ENCODE results near the gene KYNU.
"Not testable (repeated sequence)": the region's sequence is repeated elsewhere in the genome, so short reads cannot be mapped to it uniquely, and the experiment has no call there.

Gene KYNU

DNA sequence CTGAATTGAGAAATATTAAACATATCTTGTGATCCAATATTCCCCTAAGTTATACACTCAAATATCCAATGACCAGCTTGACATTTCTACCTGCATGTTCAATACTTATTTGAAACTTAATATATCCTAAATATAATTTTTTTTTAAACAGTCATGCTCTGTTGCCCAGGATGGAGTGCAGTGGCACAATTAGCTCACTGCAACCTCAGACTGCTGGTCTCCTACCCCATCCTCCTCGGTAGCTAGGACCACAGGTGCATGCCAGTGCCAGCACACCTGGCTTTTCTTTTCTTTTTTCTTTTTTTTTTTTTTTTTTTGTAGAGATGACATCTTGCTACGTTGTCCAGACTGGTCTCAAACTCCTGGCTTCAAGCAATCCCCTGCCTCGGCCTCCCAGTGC is 4.2 kb downstream of the KYNU start:
- H3K4me3 ChIP-seq (ENCODE audit: control insufficient read depth, low read depth, low read length) = no peak overlapping the region
- TF ChIP-seq, protein P1, sequence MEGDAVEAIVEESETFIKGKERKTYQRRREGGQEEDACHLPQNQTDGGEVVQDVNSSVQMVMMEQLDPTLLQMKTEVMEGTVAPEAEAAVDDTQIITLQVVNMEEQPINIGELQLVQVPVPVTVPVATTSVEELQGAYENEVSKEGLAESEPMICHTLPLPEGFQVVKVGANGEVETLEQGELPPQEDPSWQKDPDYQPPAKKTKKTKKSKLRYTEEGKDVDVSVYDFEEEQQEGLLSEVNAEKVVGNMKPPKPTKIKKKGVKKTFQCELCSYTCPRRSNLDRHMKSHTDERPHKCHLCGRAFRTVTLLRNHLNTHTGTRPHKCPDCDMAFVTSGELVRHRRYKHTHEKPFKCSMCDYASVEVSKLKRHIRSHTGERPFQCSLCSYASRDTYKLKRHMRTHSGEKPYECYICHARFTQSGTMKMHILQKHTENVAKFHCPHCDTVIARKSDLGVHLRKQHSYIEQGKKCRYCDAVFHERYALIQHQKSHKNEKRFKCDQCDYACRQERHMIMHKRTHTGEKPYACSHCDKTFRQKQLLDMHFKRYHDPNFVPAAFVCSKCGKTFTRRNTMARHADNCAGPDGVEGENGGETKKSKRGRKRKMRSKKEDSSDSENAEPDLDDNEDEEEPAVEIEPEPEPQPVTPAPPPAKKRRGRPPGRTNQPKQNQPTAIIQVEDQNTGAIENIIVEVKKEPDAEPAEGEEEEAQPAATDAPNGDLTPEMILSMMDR (IDR thresholded peaks at IDR 0.05; ENCODE audit: control insufficient read depth, insufficient read depth, low read depth, low read length, missing control alignments) = no peak
- no peak for DNase-seq (ENCODE audit: low read depth)

DNA sequence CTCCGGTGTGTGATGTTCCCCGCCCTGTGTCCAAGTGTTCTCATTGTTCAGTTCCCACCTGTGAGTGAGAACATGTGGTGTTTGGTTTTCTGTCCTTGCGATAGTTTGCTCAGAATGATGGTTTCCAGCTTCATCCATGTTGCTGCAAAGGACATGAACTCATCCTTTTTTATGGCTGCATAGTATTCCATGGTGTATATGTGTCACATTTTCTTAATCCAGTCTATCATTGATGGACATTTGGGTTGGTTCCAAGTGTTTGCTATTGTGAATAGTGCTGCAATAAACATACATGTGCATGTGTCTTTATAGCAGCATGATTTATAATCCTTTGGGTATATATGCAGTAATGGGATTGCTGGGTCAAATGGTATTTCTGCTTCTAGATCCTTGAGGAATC is 5.0 kb downstream of the KYNU start:
- not testable (repeated sequence) for DNase-seq (ENCODE audit: low read depth)

DNA sequence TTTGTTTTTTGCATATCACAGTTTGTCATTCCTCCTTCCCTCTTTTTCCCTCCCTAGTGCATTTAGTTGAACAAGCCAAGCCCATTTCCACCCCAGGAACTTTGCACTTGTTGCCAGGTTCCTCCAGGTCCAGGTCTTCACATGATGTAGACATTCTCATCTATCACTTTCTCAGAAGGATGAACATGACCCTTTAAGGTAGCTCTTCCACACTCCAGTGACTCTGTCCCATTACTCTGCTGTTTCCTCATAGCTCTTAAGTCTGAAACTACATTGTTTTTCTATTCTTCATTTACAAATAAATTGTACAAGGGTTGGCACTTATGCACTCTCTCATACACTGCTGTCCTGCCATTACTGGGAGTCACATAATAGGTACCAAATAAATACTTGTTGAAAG is 6.1 kb downstream of the KYNU start:
- DNase-seq (ENCODE audit: low read depth) = no peak

More for the DNA sequence above, 5.0 kb downstream of the KYNU start:
- not testable (repeated sequence) for H3K4me3 ChIP-seq (ENCODE audit: control insufficient read depth, low read depth, low read length)

DNA sequence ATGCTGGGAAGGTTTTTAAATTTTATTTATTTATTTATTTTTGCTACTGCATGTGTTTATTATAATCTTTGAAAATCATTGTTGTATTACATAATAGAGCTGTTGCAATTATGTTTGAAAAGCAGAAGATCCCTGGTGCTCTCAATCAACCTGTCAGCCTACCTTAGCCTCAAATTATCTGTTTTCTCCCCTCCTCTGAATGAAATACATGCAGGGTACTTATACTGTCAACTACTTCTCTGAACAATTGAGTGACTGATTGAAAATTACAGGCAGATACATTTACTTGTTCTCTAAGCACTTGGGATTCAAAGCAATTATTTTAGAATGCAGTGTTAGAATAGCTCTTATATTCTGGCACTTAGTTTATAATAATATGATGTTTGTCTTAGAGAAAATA is 8.1 kb downstream of the KYNU start:
- no peak for DNase-seq (ENCODE audit: low read depth)
- H3K4me3 ChIP-seq (ENCODE audit: control insufficient read depth, low read depth, low read length) = no peak overlapping the region
- TF ChIP-seq, protein P1 (IDR thresholded peaks at IDR 0.05; ENCODE audit: control insufficient read depth, insufficient read depth, low read depth, low read length, missing control alignments) = no peak

More for the DNA sequence above, 6.1 kb downstream of the KYNU start:
- no peak overlapping the region for H3K4me3 ChIP-seq (ENCODE audit: control insufficient read depth, low read depth, low read length)
- TF ChIP-seq, protein P1 (IDR thresholded peaks at IDR 0.05; ENCODE audit: control insufficient read depth, insufficient read depth, low read depth, low read length, missing control alignments) = no peak

DNA sequence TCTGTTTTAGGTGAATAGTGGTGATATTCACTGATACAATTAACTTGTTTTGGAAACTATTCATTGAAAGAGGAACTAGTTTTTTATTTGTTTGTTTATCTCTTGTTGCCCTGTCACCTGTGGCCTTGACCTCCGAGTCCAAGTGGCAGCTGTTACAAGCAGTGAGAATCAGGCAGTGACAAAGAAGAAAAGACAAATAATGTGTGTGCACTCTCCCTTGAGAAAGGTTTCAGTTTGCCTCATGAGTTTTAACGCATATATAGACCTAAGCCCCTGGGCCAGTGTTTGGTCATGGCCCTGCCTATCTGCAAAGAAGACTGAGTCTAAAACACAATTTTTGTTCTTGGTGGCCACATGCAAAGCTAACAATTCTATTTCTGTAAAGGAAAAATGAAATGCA is 15.3 kb downstream of the KYNU start:
- no peak overlapping the region for H3K4me3 ChIP-seq (ENCODE audit: control insufficient read depth, low read depth, low read length)
- TF ChIP-seq, protein P1 (IDR thresholded peaks at IDR 0.05; ENCODE audit: control insufficient read depth, insufficient read depth, low read depth, low read length, missing control alignments) = no peak
- no peak for DNase-seq (ENCODE audit: low read depth)

DNA sequence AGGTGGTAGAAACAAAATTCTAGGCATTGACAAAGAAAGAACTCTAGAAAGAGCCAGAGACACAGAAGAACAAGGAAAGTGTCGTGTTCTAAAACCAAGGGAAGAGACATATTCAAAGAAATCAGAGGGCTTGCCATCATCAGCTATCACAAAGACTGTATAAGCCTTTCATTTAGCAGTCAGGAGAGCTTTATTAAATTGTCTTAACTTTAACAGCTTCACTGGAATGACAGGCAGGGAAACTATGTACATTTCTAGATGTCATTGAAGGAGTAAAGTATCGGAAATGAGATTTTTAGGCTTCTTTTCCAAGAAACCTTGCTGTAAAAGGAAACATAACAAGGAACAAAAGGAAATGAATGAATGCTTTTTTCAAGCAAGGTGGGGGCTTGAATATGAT is 15.8 kb downstream of the KYNU start:
- TF ChIP-seq, protein P1 (IDR thresholded peaks at IDR 0.05; ENCODE audit: control insufficient read depth, insufficient read depth, low read depth, low read length, missing control alignments) = no peak
- no peak overlapping the region for H3K4me3 ChIP-seq (ENCODE audit: control insufficient read depth, low read depth, low read length)
- no peak for DNase-seq (ENCODE audit: low read depth)

DNA sequence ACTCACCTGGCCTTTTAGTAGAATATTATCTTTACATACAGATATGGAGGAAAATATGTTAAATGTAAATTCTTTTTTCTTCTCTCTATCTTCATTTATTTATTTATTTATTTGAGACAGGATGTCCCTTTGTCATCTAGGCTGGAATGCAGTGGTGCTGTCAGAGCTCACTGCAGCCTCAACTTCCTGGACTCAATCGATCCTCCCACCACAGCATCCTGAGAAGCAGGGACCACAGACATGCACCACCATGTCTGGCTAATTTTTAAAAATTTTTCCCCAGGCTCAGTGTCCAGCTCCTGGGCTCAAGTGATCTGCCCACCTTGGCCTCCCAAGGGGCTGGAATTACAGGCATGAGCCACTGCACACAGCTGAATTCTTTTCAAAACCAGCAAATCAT is 20.3 kb downstream of the KYNU start:
- no peak for DNase-seq (ENCODE audit: low read depth)

DNA sequence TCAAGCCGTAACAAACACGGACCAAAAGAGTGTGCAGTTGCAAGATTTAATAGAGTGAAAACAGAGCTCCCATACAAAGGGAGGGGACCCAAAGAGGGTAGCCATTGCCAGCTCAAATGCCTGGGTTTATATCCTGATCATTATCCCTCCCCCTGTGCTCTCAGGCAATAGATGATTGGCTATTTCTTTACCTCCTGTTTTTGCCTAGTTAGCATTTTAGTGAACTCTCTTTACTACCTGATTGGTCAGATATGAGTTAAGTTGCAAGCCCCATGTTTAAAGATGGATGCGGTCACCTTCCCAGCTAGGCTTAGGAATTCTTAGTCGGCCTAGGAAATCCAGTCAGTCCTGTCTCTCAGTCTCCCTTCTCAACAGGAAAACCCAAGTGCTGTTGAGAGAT is 22.9 kb downstream of the KYNU start:
- not testable (repeated sequence) for DNase-seq (ENCODE audit: low read depth); H3K4me3 ChIP-seq (ENCODE audit: control insufficient read depth, low read depth, low read length)

More for the DNA sequence above, 20.3 kb downstream of the KYNU start:
- TF ChIP-seq, protein P1 (IDR thresholded peaks at IDR 0.05; ENCODE audit: control insufficient read depth, insufficient read depth, low read depth, low read length, missing control alignments) = no peak
- H3K4me3 ChIP-seq (ENCODE audit: control insufficient read depth, low read depth, low read length) = no peak overlapping the region
